ENCODE data around the gene ZNF581.

DNA sequence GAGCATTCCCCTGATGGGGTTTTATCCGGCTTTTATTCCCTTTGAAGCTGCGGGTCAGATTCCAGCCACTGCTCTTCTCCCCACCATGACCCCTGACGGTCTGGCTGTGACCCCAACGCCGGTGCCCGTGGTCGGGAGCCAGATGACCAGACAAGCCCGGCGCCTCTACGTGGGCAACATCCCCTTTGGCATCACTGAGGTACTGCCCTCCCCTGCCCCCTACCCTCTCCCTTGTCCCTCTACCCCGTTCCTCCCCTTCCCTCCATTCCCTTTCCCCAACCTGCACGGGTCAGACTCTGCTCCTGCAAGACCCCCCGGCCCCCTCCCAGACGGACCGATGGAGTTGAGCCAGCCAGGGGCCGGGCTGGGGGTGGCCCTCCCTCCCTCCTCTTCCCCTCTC, 17.5 kb downstream of the ZNF581 start:
- TF ChIP-seq, protein P1, sequence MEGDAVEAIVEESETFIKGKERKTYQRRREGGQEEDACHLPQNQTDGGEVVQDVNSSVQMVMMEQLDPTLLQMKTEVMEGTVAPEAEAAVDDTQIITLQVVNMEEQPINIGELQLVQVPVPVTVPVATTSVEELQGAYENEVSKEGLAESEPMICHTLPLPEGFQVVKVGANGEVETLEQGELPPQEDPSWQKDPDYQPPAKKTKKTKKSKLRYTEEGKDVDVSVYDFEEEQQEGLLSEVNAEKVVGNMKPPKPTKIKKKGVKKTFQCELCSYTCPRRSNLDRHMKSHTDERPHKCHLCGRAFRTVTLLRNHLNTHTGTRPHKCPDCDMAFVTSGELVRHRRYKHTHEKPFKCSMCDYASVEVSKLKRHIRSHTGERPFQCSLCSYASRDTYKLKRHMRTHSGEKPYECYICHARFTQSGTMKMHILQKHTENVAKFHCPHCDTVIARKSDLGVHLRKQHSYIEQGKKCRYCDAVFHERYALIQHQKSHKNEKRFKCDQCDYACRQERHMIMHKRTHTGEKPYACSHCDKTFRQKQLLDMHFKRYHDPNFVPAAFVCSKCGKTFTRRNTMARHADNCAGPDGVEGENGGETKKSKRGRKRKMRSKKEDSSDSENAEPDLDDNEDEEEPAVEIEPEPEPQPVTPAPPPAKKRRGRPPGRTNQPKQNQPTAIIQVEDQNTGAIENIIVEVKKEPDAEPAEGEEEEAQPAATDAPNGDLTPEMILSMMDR (IDR thresholded peaks at IDR 0.05), result no peak
- no peak for TF ChIP-seq POLR2AphosphoS5 (IDR thresholded peaks at IDR 0.05)
